GM12873 (cell line): ENCODE data around the gene CDA.

Experiments
- TF ChIP-seq, protein P1 (sequence below): IDR thresholded peaks from 2 replicates; pipeline ENCODE4 v1.5.1; 2012; ENCODE audit warnings: low read depth, mild to moderate bottlenecking, moderate library complexity, low read length, control low read depth; ENCODE audit not compliant: insufficient read depth; ENCODE audit errors: missing control alignments

The CDA gene

DNA sequence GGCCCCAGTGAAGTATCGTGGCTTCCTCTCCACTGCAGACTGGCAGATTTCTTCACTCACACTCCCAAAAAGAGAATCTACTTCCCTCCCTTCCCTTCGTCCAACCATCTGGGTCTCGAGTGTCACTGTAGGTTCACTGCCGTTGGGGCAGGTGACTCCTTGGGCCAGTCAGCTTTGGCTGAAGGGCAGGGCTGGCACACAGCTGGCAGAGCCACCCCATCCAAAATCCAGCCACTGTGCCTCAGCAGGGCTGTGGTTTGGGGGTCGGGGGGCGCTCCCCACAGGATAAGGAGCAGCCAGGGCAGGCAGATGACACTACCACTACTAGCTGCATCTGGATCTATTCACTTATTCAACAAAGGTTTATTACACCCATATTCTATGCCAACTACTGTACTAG lies 54.2 kb downstream of the CDA start:
- TF ChIP-seq, protein P1, sequence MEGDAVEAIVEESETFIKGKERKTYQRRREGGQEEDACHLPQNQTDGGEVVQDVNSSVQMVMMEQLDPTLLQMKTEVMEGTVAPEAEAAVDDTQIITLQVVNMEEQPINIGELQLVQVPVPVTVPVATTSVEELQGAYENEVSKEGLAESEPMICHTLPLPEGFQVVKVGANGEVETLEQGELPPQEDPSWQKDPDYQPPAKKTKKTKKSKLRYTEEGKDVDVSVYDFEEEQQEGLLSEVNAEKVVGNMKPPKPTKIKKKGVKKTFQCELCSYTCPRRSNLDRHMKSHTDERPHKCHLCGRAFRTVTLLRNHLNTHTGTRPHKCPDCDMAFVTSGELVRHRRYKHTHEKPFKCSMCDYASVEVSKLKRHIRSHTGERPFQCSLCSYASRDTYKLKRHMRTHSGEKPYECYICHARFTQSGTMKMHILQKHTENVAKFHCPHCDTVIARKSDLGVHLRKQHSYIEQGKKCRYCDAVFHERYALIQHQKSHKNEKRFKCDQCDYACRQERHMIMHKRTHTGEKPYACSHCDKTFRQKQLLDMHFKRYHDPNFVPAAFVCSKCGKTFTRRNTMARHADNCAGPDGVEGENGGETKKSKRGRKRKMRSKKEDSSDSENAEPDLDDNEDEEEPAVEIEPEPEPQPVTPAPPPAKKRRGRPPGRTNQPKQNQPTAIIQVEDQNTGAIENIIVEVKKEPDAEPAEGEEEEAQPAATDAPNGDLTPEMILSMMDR = no peak

DNA sequence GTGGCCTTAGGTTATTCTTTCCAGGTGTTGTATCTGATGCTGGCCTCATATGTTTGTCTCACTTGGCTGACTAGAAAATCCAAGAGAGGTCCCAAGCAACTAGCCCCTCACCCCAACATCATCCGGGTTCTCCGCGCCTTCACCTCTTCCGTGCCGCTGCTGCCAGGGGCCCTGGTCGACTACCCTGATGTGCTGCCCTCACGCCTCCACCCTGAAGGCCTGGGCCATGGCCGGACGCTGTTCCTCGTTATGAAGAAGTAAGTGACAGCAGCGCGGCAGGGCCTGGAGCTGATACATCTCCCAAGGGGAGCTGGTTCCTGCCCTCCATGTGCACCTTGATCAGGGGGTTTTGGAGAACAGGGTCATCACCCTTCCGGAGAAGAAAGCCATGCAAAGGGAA lies 55.5 kb downstream of the CDA start:
- TF ChIP-seq, protein P1 = no peak

DNA sequence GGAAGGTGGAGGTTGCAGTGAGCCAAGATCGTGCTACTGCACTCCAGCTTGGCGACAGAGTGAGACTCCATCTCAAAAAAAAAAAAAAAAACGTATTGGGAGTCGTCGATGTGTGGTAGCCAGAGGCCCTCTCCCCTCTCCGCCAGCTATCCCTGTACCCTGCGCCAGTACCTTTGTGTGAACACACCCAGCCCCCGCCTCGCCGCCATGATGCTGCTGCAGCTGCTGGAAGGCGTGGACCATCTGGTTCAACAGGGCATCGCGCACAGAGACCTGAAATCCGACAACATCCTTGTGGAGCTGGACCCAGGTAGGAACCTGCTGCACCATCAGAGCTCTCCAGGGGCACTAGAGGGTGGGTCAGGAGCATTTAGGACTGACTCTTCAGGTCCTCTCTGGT lies 56.5 kb downstream of the CDA start:
- TF ChIP-seq, protein P1 = no peak

DNA sequence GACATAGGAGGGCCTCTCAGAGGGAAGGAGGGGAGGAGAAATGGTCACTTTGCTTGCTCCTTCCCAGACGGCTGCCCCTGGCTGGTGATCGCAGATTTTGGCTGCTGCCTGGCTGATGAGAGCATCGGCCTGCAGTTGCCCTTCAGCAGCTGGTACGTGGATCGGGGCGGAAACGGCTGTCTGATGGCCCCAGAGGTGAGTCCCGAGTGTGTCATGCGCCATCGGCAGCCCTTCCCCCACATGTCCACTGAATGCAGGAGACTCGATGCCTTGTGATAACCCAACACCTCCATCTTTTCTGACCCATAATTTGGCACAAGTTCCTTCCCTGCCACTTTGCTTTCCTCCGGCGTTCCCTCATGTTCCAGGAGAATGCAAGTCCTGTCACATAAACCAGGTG lies 59.5 kb downstream of the CDA start:
- TF ChIP-seq, protein P1 = no peak

DNA sequence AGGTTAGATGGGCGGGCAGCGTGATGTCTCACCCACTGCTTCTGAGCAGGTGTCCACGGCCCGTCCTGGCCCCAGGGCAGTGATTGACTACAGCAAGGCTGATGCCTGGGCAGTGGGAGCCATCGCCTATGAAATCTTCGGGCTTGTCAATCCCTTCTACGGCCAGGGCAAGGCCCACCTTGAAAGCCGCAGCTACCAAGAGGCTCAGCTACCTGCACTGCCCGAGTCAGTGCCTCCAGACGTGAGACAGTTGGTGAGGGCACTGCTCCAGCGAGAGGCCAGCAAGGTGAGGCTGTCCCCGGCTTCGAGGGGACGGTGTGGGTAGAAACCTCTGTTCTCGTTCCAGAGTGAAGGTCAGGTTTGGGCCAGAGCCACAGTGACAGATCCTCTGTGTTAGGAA lies 60.0 kb downstream of the CDA start:
- TF ChIP-seq, protein P1 = no peak

DNA sequence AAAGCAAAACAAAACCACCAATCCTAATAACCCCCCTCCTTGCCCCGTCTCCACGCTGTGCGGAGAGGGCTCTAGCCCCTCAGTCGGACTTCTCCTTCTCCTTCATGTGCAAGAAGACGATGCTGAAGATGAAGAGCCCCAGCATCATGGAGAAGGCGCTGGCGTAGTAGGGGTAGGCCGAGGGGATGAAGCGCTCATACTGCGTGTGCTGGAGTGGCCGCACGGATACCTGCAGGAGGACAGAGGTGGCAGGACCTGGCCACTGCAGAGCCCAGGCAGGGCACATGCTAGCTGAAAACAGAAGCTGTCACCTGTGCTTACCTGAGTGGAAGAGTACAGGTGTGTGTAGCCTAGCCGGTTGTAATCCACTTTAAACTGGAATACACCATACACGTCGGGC lies 63.4 kb downstream of the CDA start:
- TF ChIP-seq, protein P1 = no peak

DNA sequence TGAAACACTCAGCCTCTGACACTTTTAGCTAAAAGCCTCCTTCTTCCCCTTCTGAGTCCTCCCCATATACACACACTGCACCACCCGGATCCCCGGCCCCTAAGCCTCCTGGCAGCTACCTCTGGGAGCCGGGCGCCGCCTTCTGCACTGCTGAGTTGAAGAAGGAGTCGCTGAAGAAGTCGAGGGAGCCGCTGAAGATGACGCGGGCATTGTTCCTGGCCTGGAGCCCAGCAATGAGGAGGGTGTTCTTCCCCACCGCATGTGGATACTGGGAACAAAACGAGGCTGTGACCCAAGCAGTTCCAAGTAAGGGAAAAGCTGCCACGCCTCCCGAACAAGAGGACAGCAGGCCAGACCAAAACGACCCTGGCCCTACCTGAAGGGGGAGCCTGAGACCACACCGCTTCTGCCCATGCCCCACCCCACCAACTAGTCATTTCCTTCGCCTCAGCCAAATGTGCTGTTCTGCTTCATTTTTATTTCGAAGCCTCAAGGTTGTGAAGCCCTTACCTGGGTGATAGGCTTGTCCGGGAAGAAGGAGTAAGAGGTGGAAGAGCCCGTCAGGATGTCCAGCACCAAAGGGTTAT lies 65.3 kb downstream of the CDA start:
- TF ChIP-seq, protein P1 = peak; percentile 3
